GM19035 (cell line): Measurements from ENCODE around the gene ABL2.
"Not testable (repeated sequence)": the region's sequence is repeated elsewhere in the genome, so short reads cannot be mapped to it uniquely, and the experiment has no call there.

Source experiments
- ATAC-seq: cut with Tn5 transposase; IDR thresholded peaks from one replicate; pipeline ENCODE4 v1.9.1; 2021; ENCODE audit not compliant: unreplicated experiment

The ABL2 gene

DNA sequence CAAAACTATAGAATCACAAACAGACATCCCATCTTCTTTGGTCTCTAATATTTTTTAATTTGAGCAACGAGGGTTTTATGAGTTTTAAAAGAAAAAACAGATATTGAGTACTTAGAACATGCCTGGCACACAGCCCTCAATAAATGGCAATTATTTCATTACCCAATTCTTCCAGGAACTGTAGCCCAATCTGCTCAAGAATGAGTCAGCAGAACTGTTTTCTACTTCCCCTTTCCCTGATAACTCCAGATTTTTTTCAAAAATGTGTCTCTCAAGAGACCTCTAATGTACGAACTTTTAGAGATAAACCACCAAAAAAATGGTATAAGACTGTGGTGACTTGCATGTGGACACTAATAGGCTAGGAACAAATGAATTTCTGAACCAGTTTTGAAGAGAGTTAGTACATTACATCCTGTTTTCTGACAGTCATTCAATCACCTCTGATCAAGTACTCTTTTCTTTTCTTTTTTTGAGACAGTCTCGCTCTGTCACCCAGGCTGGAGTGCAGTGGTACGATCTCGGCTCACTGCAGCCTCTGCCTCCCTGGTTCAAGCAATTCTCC lies 11.5 kb downstream of the ABL2 start:
- no peak for ATAC-seq

DNA sequence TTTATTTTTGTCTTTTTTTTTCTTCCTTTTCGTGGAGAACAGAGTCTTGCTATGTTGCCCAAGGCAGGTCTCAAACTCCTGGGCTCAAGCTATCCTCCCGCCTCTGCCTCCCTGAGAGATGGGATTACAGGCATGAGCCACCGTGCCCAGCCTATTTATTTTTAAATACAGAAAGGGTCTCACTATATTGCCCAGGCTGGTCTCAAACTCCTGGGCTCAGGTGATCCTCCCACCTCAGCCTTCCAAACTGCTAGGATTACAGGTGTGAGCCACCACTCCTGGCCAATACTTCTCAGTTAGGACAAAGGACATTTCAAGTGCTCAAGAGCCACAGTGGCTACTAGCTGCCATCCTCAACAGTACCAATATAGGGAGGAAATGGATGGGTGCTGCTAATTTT lies 16.2 kb downstream of the ABL2 start:
- ATAC-seq, result not testable (repeated sequence)

DNA sequence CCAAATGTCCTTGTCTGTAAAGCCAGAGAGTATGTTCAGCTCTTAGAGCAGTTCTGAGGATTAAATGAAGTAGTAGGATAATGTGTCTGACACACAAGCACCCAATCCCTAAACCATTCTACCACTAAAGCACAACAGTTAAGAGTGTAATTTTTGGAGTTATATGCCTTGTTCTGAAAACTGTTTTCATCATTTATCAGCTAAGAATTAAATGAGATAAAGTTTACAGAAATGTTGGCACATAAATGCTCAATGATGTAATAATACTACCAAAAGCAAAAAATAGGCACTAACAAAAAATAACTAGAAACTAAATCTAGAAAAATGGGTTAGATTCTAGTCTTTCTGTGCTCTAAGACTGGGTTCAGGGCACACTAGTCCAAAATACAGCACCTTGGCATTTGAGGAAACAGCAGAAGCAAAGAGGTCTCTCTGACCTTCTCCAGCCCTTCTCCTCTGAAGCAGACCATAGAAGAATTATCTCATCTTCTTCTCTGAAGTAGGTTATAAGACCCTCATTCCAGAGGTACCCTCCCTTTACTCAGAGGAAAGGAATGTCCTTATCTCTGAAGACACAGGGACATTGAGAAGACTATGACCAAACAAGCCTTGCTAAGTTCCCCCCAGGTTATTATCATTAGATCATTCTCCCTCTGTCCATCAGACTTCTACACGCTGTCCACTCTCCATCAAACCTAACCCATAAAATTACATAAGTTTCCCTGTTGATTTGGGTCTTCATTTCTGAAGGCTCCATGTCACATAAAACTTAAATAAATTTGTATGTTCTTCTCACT lies 20.6 kb downstream of the ABL2 start:
- ATAC-seq, result no peak

DNA sequence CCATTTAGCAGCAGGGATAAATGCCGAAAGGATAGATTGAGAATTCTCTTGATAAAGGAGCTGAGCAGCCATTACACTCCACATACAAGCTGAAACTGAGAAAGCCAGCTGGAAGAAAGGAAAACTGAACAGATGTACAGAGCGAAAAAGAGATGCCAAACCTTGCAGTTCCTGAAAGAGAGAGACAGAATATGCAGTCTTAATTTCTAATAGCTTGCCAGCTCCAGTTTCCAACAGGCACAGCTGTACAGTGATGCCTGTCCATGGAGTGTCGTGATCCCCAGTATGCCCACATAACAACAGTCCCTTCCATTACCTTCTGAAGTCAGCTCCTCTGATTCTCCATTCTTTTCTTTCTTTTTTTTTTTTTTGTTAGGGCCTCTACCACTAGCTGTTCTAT lies 22.7 kb downstream of the ABL2 start:
- ATAC-seq, result no peak

DNA sequence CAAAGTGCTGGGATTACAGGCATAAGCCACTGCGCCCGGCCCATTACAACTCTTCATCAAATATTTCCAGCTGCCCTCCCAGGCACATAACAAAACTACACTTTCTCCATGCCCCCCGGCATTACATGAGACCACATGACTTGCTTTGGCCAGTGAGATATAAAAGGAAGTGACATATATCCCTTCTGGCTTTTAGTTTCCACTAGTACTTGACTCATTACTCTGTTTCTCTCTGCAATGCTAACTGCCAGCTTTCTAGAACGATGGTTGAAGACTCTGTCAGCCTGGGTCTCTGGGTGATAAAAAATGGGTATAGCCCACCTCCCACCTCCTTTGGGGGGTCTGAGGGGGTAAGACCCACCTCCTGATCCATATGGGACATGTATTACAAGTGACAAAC lies 24.2 kb downstream of the ABL2 start:
- ATAC-seq, result no peak

DNA sequence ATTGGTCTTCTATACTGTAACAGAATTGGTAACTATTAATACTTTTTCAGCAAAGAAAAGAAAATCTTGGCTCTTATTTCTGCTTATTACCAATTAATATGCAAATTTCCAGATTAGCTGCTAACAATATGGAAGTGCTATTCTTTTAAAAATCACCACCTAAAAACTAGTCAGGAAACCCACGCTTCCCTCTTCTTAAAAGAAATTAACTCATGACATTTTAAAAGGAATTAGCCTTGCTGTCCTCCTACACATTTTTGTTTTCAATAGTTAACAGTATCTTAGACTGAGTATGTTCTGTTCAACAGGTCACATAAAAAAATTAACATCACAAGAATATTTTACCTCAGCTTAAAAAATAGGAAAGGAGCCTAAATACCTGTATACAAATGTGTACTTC lies 27.3 kb downstream of the ABL2 start:
- no peak for ATAC-seq

DNA sequence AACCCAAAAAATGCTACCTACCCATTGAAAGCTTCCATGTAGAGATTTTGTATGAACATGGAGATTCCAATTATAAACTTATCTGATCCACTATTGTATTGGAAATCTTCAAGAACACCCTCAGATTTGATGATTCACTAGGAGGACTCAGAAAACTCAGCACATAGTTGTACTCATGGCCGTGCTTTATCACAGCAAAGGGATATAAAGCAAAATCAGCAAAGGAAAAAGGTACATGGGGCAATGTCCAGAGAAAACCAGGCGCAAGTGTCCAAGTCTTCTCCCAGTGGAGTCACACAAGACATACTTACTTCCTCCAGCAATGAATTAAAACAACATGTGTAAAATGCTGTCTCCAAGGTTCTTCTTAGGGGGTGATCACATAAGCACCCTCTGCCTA lies 28.9 kb downstream of the ABL2 start:
- ATAC-seq, result no peak

DNA sequence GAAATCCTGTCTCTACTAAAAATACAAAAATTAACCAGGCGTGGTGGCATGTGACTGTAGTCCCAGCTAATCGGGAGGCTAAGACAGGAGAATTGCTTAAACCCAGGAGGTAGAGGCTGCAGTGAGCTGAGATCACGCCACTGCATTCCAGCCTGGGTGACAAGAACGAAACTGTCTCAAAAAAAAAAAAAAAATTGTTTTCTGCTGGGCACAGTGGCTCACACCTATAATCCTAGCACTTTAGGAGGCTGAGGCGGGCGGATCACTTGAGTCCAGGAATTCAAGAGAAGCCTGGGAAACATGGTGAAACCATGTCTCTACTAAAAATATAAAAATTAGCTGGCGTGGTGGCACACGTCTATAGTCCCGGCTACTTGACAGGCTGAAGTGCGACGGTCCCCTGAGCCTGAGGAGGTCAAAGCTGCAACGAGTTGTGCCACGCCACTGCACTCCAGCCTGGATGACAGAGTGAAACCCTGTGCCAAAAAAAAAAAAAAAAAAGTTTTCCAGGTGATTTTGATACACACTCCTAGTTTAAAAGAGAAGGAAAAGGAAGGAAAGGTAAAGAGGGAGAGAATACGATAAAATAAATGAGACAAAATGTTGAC lies 31.7 kb downstream of the ABL2 start:
- ATAC-seq, result no peak

DNA sequence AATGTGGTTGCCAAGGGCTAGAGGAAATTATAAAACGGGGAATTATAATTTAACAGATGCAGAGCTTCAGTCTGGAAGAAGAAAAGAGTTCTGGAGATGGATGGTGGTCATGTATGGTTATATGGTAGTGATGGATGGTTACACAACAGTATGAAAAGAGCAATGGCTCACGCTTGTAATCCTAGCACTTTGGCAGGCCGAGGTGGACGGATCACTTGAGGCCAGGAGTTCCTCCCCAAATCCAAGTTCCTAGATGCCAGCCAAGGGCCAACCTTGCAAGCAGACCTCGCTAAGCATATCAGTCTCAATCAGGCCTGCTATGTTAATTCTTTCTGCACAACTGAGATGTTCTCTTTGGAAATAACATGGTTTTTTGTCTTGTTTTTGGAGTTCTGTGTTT lies 33.6 kb downstream of the ABL2 start:
- not testable (repeated sequence) for ATAC-seq

DNA sequence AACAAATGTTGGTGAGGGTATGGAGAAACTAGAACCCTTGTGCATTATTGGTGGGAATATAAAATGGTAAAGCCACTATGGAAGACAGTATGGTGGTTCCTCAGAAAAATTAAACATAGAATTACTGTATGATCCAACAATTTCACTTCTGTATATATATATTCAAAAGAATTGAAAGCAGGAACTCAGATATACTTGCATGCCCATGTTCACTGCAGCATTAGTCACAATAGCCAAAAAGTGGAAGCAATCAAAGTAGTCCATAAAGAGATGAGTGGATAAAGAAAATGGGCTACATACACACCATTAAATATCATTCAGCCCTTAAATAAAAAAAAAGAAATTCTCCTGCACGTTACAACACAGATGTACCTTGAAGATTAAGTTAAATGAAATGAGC lies 34.1 kb downstream of the ABL2 start:
- ATAC-seq, result no peak

DNA sequence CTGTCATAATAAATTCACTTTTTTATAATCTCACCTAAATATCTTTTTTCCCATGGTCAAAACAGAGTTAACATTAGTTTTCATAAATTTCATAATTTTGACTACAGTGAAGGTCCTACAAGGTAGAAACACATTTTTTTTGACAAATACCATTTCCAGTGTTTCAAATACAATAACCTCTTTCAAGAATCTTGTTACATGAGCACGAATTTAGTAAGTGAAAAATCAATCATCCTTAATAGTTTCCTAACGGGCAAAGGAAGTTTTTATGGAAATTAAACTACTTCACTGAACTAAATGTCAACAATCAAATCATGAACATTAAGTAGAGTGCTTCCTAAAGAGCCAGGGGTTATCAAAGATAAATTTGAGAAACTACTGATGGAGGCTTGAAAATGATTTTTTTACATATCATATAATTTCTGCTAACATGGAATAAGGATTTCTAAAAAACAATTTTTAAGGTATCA lies 35.4 kb downstream of the ABL2 start:
- ATAC-seq, result no peak

DNA sequence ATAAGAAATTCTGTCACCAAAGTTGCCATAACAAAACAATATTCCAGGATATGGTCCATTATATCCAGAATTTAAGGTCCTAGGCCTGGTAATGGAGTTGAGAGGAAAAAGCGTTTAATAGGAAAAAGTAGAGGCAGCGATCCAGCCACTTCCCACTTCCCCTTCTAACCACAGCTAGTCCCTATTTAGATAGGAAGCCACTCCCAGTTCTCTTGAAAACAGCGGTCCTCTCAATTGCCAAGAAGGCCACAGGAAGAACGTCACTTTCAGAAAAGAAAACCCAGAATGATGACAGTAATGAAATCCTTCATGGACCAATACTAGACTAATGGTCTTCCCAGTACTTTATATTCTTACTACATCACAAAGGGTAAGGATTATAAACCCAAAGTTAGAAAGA lies 38.6 kb downstream of the ABL2 start:
- ATAC-seq, result no peak

DNA sequence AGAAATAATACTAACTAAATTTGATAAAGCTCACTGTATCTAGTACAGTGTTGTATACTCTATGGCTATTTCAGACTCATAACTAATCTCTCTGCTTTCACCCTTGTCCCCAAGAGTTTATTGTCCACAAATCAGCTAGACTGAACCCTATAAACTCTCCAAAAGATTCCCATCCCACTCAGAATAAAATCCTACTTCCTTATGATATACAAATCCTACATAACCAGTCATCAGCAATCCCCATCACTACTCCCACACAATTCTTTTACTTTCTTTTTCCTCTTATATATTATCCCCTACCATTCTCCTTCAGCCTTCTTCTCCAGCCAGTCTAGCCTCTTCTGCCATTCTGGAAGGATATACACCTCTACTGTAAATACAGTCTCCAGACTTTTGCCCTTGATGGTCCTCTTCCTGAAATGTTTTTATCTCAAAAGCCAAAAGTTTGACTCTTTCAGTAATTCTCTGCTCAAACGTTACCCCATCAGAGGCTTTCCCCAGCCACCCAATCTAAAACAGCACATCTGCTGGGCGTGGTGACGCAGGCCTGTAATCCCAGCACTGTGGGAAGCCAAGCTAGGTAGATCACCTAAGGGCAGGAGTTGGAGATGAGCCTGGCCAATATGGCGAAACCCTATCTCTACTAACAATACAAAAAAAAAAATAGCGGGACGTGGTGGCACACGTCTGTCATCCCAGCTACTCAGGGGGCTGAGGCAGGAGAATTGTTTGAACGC lies 41.6 kb downstream of the ABL2 start:
- no peak for ATAC-seq

DNA sequence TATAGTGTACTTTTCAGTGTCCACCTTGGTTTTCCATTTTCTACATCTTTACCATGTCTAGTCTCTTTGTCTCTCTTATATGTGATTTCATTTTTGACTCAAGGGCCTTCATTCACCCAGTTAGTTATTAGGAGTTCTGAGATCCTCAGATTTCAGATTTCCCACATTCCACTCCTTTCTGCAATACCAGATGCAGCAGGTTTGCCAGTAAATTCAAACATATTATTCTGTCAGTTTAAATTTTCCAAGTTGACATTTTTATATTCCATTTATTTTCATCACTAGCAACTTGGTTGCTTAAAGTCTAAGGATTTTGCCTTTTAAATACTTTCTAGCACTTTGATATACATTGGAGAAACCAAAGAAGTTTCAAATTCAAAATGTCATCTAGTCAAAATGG lies 42.4 kb downstream of the ABL2 start:
- no peak for ATAC-seq

DNA sequence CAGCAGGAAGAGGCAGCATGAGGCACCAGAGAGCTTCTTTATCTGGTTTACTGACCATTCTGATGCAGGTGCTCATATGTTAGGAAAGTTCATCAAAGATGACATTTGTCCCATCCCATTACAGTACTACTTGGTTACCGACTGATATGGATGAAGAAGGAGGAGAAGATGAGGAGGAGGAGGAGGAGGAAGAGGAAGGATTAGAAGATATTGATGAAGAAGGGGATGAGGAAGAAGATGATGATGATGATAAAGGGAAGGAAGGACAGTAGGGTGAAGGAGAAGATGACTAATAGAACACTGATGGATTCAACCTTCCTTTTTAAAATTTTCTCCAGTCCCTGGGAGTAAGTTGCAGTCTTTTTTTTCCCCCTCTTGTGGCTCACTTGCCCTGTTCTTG lies 45.1 kb downstream of the ABL2 start:
- no peak for ATAC-seq

DNA sequence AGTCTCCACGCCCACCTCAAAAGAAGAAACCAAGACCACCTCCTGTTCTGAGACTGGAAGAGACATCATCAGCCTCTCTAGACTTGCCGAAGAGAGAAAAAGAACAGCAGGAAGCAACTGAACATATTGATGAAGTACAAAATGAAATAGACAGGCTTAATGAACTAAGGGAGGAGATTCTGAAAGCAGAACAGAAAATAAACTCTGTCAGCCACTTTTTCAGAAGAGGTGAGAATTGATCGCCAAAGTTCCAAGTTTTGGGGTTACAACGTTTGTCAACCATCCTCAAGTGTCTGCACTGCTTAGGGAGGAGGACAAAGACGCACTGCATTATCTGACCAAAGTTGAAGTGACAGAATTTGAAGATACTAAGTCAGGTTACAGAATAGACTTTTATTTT lies 45.6 kb downstream of the ABL2 start:
- no peak for ATAC-seq

DNA sequence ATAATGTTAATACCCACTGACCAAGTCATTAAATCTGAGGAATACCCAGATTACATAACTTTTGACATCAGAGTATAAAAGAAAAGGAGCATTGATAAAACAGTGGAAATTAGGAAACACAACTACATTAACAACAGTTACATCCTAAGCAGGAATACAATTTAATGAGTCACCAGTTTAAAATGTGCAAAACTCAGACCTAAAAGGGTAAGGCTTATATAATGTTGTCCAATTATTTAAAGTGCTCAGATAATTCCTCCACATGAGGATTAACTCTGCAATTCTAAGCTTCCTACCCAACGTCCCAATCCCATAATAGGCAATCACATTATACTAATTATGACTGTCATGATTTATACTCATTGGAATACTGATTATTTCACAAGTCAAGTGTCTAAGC lies 50.5 kb downstream of the ABL2 start:
- ATAC-seq, result no peak

DNA sequence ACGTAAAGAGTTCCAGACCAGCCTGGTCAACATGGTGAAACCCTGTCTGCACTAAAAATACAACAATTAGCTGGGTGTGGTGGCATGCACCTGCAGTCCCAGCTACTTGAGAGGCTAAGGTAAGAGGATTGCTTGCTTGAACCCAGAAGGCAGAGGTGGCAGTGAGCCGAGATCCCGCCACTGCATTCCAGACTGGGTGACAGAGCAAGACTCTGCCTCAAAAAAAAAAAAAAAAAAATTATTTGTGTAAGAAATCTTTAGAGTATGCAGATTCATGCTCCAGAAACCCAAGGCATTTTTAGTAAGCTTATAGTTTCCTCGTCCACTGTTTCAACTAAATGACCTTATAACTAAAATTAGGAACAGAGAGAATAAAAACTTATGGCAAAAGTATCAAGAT lies 51.3 kb downstream of the ABL2 start:
- no peak for ATAC-seq

DNA sequence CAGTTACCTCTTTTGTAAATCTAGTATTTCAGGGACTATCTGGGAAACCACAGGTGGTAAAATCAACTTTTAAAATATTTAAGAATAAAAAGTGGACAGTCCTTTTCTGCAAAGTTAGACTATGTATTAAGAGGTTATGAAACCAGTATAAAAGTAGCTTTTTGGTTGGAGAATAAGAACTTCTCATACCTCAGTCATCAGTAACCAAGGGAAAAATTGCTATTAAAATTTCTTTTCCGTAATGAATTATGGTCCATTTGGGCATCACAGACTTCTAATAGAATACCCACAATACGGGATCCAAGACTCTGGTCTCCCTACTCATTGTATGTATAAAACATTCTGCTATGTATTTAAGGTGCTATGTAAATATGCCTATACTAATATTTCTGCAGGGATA lies 51.9 kb downstream of the ABL2 start:
- ATAC-seq, result no peak

DNA sequence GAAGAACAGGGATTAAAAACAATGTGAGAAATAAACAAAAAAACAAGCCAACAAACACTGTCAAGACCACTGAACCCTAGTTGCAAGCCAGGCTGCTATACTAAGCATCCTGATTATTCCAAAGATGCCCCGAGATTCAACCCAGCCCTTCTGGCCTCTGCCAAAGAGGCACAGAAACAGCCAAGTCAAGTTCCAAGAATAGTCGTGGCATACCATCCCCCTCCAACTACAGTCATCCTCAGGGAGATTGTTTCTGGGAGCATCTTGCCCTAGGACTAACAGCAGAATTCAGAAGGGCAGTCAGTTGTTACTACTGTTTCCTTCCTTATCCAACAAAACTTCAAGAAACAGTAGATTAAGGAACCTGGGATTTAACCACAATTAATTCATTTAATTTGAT lies 52.3 kb downstream of the ABL2 start:
- ATAC-seq, result no peak

DNA sequence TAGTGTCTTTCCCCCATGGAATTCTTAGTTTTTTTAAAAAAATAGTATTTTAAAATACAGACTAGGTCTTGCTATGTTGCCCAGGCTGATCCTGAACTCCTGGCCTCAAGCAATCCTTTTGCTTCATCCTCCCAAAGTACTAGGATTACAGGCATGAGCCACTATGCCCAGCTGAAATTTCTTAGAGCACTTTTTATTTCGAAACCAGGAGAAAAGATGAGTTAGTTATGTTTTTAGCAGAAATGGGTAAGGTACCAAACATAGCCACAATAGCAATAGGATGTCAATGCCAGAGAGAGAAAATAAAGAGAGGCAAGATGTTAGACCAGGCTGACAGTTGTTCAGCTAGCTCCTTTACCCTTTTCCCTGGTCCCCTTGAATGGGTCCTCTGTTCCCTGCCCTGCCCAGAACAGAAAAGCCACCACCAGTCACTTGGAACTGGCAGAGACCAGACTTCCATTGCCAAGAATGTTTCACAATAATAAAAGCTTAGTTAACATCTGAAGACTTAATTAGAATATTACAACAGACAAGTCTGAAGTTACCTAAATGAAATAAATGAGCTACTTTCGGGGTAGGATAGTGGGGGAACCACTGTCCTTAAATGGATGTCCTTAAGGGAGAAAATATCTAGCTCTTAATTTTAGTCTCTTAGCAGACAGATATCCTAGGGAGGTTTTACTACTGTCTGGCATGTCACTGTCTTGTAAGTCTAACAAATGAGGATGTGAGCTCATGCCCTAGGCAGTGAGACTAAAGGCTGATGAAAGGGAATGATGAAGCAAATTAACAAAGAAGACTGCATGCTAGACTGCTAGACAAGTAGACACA lies 54.3 kb downstream of the ABL2 start:
- ATAC-seq, result no peak
